HCT116 (cell line): ENCODE data around the gene MAML3. TPM values are rescaled to one million over a fixed set of nuclear protein-coding genes. Genes with fewer than 3 reads are reported as not detected.
A peak's percentile ranks its signal among the peaks of the same experiment; 100 is the strongest.

ENCODE experiments used
- ATAC-seq: fragments of 200-7000 bp; cut with Tn5 transposase; 2 replicates; pipeline ENCODE4 v1.9.1; 2020; ENCODE audit warnings: mild to moderate bottlenecking, moderate library complexity
- BruUV-seq: library from RNA; stranded (reverse); fragments of 400-500 nt; replicated peaks from 2 replicates; lab custom pipeline; 2021; lab: Mats Ljungman, UMichigan
- CTCF ChIA-PET: fragments of 300-600 bp; sonication (Branson Sonifier 250); formaldehyde crosslinking; loops from one replicate; lab custom pipeline; 2021; ENCODE audit warnings: antibody characterized with exemption; lab: Charles Lee
- POLR2A ChIA-PET: fragments of 300-600, 350-600 bp; sonication (Branson Sonifier 250); formaldehyde crosslinking; loops from one replicate; lab custom pipeline; 2021; ENCODE audit warnings: antibody characterized with exemption; lab: Charles Lee
- RAD21 ChIA-PET, 2 experiments: fragments of 300-600 bp; sonication (Branson Sonifier 250); formaldehyde crosslinking; loops; one replicate each; lab custom pipeline; 2023; ENCODE audit warnings: low total read pairs in 2 of 2; ENCODE audit not compliant: uncharacterized antibody in 2 of 2, unreplicated experiment in 2 of 2, low non-redundant PET in 1 of 2; lab: Charles Lee
- DNase-seq: peaks from one replicate; pipeline ENCODE4 v3.0.0-alpha.2; 2010; ENCODE audit warnings: low read depth, low spot score
- H2AFZ ChIP-seq: fragments of 200-600 bp; shearing (Covaris generic), sonication (generic); 2 replicates; pipeline ENCODE4 v1.6.1; 2017; ENCODE audit warnings: low read depth, mixed run types, mixed read lengths, antibody characterized with exemption, low read length; ENCODE audit not compliant: poor library complexity, severe bottlenecking
- H3K27ac ChIP-seq: 2 replicates; pipeline ENCODE4 v1.5.1; 2012; ENCODE audit warnings: low read depth, low read length
- H3K27me3 ChIP-seq: fragments of 200-600 bp; sonication (generic); 2 replicates; pipeline ENCODE4 v1.6.1; 2016; ENCODE audit warnings: mixed run types, low read length, mixed read lengths; ENCODE audit not compliant: insufficient read depth
- H3K36me3 ChIP-seq, 2 experiments: fragments of 200-500 bp in 1 of 2; fragments of 200-600 bp in 1 of 2; sonication (Bioruptor generic) in 1 of 2; sonication (generic) in 1 of 2; 2 replicates each; pipeline versions ENCODE4 v1.5.1 to v1.6.1; 2014 to 2016; ENCODE audit warnings: low read length in 2 of 2, inconsistent platforms in 1 of 2, mixed read lengths in 1 of 2, mixed run types in 1 of 2; ENCODE audit not compliant: insufficient read depth in 2 of 2, control insufficient read depth in 1 of 2
- H3K4me1 ChIP-seq, 2 experiments: fragments of 200-600 bp in 1 of 2; sonication (generic) in 1 of 2; 2 replicates each; pipeline versions ENCODE4 v1.5.1 to v1.6.1; 2012 to 2017; ENCODE audit warnings: low read length in 2 of 2, inconsistent platforms in 1 of 2, mild to moderate bottlenecking in 1 of 2, mixed read lengths in 1 of 2, mixed run types in 1 of 2, moderate library complexity in 1 of 2; ENCODE audit not compliant: insufficient read depth in 2 of 2, control insufficient read depth in 1 of 2
- H3K4me2 ChIP-seq: fragments of 200-600 bp; sonication (generic); 2 replicates; pipeline ENCODE4 v1.6.1; 2017; ENCODE audit warnings: mixed run types, low read length, mixed read lengths
- H3K4me3 ChIP-seq, 2 experiments: fragments of 200-600 bp in 1 of 2; sonication (generic) in 1 of 2; replicated peaks in 1 of 2; 2 replicates each; pipeline ENCODE4 v1.5.1; 2011 to 2016; ENCODE audit warnings: low read length in 2 of 2, control low read depth in 1 of 2, low read depth in 1 of 2, mild to moderate bottlenecking in 1 of 2, mixed read lengths in 1 of 2, mixed run types in 1 of 2
- H3K79me2 ChIP-seq: fragments of 200-600 bp; sonication (generic); 2 replicates; pipeline ENCODE4 v1.6.1; 2017; ENCODE audit warnings: mild to moderate bottlenecking, mixed run types, low read length, moderate library complexity, mixed read lengths; ENCODE audit not compliant: insufficient read depth
- H3K9ac ChIP-seq: fragments of 200-600 bp; sonication (generic); 2 replicates; pipeline ENCODE4 v1.6.1; 2016; ENCODE audit warnings: low read length, mixed read lengths
- H3K9me2 ChIP-seq: fragments of 200-600 bp; sonication (generic), shearing (Covaris generic); 2 replicates; pipeline ENCODE4 v1.6.1; 2017; ENCODE audit warnings: mixed run types, mild to moderate bottlenecking, moderate library complexity; ENCODE audit not compliant: insufficient read depth
- H3K9me3 ChIP-seq, 2 experiments: fragments of 200-500 bp in 1 of 2; fragments of 200-600 bp in 1 of 2; sonication (Bioruptor generic) in 1 of 2; sonication (generic) in 1 of 2; 2 replicates each; pipeline ENCODE4 v1.6.1; 2014 to 2017; ENCODE audit warnings: low read length in 2 of 2, mixed read lengths in 2 of 2, inconsistent platforms in 1 of 2, low read depth in 1 of 2, mild to moderate bottlenecking in 1 of 2, mixed run types in 1 of 2, moderate library complexity in 1 of 2; ENCODE audit not compliant: control insufficient read depth in 1 of 2, insufficient read depth in 1 of 2
- H4K20me1 ChIP-seq: fragments of 200-600 bp; sonication (generic), shearing (Covaris generic); 2 replicates; pipeline ENCODE4 v1.6.1; 2017; ENCODE audit warnings: mixed run types, mild to moderate bottlenecking, moderate library complexity; ENCODE audit not compliant: insufficient read depth
- ATF3 ChIP-seq: IDR thresholded peaks from 2 replicates; pipeline ENCODE4 v1.6.1; 2012
- CBX3 ChIP-seq: IDR thresholded peaks from 2 replicates; pipeline ENCODE4 v1.6.1; 2012; ENCODE audit warnings: low read depth
- CEBPB ChIP-seq: IDR thresholded peaks from 2 replicates; pipeline ENCODE4 v1.6.1; 2012; ENCODE audit warnings: low read depth
- FOSL1 ChIP-seq: IDR thresholded peaks from 2 replicates; pipeline ENCODE4 v1.6.1; 2012; ENCODE audit warnings: low read depth
- JUND ChIP-seq: IDR thresholded peaks from 2 replicates; pipeline ENCODE4 v1.6.1; 2012
- POLR2A ChIP-seq: IDR thresholded peaks from 2 replicates; pipeline ENCODE4 v1.7.0; 2011; ENCODE audit warnings: borderline replicate concordance; ENCODE audit not compliant: insufficient read depth, insufficient read length; ENCODE audit errors: extremely low read depth
- POLR2AphosphoS5 ChIP-seq: IDR thresholded peaks from 2 replicates; pipeline ENCODE4 v1.6.1; 2011; ENCODE audit warnings: mild to moderate bottlenecking, low read depth, low read length, moderate library complexity
- RAD21 ChIP-seq: IDR thresholded peaks from 2 replicates; pipeline ENCODE4 v1.6.1; 2012; ENCODE audit warnings: low read depth, mild to moderate bottlenecking
- SIN3A ChIP-seq: IDR thresholded peaks from 2 replicates; pipeline ENCODE4 v1.6.1; 2012; ENCODE audit warnings: low read depth
- SP1 ChIP-seq: IDR thresholded peaks from 2 replicates; pipeline ENCODE4 v1.6.1; 2012; ENCODE audit warnings: low read depth
- YY1 ChIP-seq: IDR thresholded peaks from 2 replicates; pipeline ENCODE4 v1.6.1; 2011; ENCODE audit warnings: low read length, low read depth, moderate library complexity, mild to moderate bottlenecking; ENCODE audit not compliant: insufficient replicate concordance; ENCODE audit errors: extremely low read depth
- ZFX ChIP-seq: fragments of 450-650 bp; IDR thresholded peaks from 2 replicates; pipeline ENCODE4 v1.6.1; 2017
- ZNF274 ChIP-seq: fragments of 200-500 bp; sonication (Bioruptor generic); IDR thresholded peaks from 2 replicates; pipeline ENCODE4 v1.6.1; 2014; ENCODE audit warnings: mild to moderate bottlenecking, low read depth, low read length, inconsistent platforms
- intact Hi-C: fragments of 100-400 bp; cut with micrococcal nuclease; formaldehyde crosslinking; loops from 2 replicates; pipeline ENCODE4 v1.10.0; 2022
- total RNA-seq: library from RNA; stranded (reverse); gene quantifications from one replicate; pipeline ENCODE4 v1.2.1, GENCODE V29; 2021; ENCODE audit not compliant: unreplicated experiment
- TF ChIP-seq, protein P1 (sequence below): IDR thresholded peaks from 2 replicates; pipeline ENCODE4 v1.6.1; 2012; ENCODE audit warnings: low read depth
- TF ChIP-seq, protein P2 (sequence below): IDR thresholded peaks from 2 replicates; pipeline ENCODE4 v1.6.1; 2011; ENCODE audit warnings: mild to moderate bottlenecking, low read length, moderate library complexity; ENCODE audit not compliant: insufficient replicate concordance; ENCODE audit errors: extremely low read depth
- TF ChIP-seq, protein P3 (sequence below), 3 experiments: fragments of 200-600 bp in 1 of 3; sonication (generic) in 1 of 3; IDR thresholded peaks in 2 of 3; conservative IDR thresholded peaks in 1 of 3; 2 replicates each; pipeline ENCODE4 v1.5.1; 2012 to 2017; ENCODE audit warnings: low read depth in 2 of 3, low read length in 2 of 3, antibody characterized with exemption in 1 of 3, borderline replicate concordance in 1 of 3, control low read depth in 1 of 3, mild to moderate bottlenecking in 1 of 3, mixed read lengths in 1 of 3, mixed run types in 1 of 3, moderate library complexity in 1 of 3; ENCODE audit not compliant: insufficient read depth in 1 of 3

Gene MAML3
- total RNA-seq, 1 experiment from 2014 or later = 3.1 TPM

GRCh38 chr4:140131675-140132229 lies 22.2 kb downstream of the MAML3 start (continued):
- TF ChIP-seq, protein P1, sequence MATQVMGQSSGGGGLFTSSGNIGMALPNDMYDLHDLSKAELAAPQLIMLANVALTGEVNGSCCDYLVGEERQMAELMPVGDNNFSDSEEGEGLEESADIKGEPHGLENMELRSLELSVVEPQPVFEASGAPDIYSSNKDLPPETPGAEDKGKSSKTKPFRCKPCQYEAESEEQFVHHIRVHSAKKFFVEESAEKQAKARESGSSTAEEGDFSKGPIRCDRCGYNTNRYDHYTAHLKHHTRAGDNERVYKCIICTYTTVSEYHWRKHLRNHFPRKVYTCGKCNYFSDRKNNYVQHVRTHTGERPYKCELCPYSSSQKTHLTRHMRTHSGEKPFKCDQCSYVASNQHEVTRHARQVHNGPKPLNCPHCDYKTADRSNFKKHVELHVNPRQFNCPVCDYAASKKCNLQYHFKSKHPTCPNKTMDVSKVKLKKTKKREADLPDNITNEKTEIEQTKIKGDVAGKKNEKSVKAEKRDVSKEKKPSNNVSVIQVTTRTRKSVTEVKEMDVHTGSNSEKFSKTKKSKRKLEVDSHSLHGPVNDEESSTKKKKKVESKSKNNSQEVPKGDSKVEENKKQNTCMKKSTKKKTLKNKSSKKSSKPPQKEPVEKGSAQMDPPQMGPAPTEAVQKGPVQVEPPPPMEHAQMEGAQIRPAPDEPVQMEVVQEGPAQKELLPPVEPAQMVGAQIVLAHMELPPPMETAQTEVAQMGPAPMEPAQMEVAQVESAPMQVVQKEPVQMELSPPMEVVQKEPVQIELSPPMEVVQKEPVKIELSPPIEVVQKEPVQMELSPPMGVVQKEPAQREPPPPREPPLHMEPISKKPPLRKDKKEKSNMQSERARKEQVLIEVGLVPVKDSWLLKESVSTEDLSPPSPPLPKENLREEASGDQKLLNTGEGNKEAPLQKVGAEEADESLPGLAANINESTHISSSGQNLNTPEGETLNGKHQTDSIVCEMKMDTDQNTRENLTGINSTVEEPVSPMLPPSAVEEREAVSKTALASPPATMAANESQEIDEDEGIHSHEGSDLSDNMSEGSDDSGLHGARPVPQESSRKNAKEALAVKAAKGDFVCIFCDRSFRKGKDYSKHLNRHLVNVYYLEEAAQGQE = no peak
- TF ChIP-seq ZFX = no peak
- TF ChIP-seq SIN3A = no peak
- TF ChIP-seq YY1 = no peak

GRCh38 chr4:140130677-140131076 lies 23.3 kb downstream of the MAML3 start:
- Histone ChIP-seq H3K36me3 (no peaks in the 10 kb centered on the region), H3K27me3 (no peaks in the 10 kb centered on the region), H3K9me2 (no peaks in the 10 kb centered on the region), H3K9ac (no peak overlapping the region), H3K4me3 (no peak overlapping the region; a peak in 1 of 4 replicates), H3K79me2 (no peaks in the 10 kb centered on the region), H3K4me2 (peak overlapping the region; percentile 45), H3K9me3 (no peaks in the 10 kb centered on the region), H3K27ac (no peak overlapping the region), H2AFZ (no peak overlapping the region), H3K4me1 (peaks cover 3 to 33% of the 10 kb centered on the region in 2 experiments; a peak in 2 of 4 replicates), H4K20me1 (no peaks in the 10 kb centered on the region)
- DNase-seq (peak; percentile 81), ATAC-seq (peak; percentile 86)
- ChIA-PET POLR2A (no interaction called here), RAD21 (no interaction called here), CTCF (no interaction called here)
- BruUV-seq = no TSS peak
- intact Hi-C loops = no loop called here
- TF ChIP-seq SP1 (peak; percentile 94), ZFX (no peak), POLR2A (no peak), RAD21 (peak; percentile 20; the same call in 1 of the 2 replicates), CEBPB (peak; percentile 96), JUND (peak; percentile 95), SIN3A (no peak), YY1 (no peak), ATF3 (peak; percentile 79; the same call in 1 of the 2 replicates), FOSL1 (peak; percentile 92), POLR2AphosphoS5 (peak; percentile 53; the same call in 1 of the 2 replicates), ZNF274 (no peak), CBX3 (peak; percentile 92)
- TF ChIP-seq, protein P2, sequence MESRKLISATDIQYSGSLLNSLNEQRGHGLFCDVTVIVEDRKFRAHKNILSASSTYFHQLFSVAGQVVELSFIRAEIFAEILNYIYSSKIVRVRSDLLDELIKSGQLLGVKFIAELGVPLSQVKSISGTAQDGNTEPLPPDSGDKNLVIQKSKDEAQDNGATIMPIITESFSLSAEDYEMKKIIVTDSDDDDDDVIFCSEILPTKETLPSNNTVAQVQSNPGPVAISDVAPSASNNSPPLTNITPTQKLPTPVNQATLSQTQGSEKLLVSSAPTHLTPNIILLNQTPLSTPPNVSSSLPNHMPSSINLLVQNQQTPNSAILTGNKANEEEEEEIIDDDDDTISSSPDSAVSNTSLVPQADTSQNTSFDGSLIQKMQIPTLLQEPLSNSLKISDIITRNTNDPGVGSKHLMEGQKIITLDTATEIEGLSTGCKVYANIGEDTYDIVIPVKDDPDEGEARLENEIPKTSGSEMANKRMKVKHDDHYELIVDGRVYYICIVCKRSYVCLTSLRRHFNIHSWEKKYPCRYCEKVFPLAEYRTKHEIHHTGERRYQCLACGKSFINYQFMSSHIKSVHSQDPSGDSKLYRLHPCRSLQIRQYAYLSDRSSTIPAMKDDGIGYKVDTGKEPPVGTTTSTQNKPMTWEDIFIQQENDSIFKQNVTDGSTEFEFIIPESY = no peak
- TF ChIP-seq, protein P3, sequence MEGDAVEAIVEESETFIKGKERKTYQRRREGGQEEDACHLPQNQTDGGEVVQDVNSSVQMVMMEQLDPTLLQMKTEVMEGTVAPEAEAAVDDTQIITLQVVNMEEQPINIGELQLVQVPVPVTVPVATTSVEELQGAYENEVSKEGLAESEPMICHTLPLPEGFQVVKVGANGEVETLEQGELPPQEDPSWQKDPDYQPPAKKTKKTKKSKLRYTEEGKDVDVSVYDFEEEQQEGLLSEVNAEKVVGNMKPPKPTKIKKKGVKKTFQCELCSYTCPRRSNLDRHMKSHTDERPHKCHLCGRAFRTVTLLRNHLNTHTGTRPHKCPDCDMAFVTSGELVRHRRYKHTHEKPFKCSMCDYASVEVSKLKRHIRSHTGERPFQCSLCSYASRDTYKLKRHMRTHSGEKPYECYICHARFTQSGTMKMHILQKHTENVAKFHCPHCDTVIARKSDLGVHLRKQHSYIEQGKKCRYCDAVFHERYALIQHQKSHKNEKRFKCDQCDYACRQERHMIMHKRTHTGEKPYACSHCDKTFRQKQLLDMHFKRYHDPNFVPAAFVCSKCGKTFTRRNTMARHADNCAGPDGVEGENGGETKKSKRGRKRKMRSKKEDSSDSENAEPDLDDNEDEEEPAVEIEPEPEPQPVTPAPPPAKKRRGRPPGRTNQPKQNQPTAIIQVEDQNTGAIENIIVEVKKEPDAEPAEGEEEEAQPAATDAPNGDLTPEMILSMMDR (IDR thresholded peaks at IDR 0.05 in 2 of 3, conservative IDR thresholded peaks at IDR 0.05 in 1 of 3; ENCODE audit: borderline replicate concordance in 1 of 3, insufficient read depth in 1 of 3, low read depth in 2 of 3, low read length in 2 of 3) = no peak
